ENCODE measurements around the gene POLR2J.
"Not testable (repeated sequence)": the region's sequence is repeated elsewhere in the genome, so short reads cannot be mapped to it uniquely, and the experiment has no call there.

Gene POLR2J

GRCh38 chr7:102464577-102465280, 14.0 kb downstream of the POLR2J start, which contains the start of the genes ALKBH4 and LRWD1:
ALKBH4 (minus strand) TSS chr7:102464863; CDS start chr7:102464836, 27 bp downstream.
LRWD1 (plus strand) TSS chr7:102464984; CDS start chr7:102465081, 97 bp downstream.
- peak; percentile 78 for DNase-seq

GRCh38 chr7:102463841-102464576, 14.7 kb downstream of the POLR2J start:
- DNase-seq: no peak

DNA sequence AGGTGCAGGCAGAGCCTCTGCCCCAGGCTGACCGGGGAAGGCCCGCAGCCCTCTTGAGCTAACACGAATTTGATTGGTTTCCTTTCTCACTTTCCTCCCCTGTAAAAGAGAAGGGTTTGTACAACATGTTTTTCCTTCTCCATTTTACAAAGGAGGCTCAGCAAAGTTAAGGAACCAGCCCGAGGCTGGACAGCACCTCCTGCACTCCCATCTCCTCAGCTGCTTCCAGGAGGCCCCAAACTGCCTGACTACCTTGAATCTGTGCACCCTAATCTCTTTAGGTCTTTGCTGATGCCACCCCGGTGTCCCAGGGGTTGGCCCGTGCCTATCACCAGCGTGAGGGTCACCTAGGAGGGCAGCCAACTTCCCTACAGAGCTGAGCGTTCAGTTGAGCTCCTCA, 18.3 kb downstream of the POLR2J start:
- DNase-seq: no peak

GRCh38 chr7:102459221-102459844, 19.4 kb downstream of the POLR2J start:
- DNase-seq: no peak

DNA sequence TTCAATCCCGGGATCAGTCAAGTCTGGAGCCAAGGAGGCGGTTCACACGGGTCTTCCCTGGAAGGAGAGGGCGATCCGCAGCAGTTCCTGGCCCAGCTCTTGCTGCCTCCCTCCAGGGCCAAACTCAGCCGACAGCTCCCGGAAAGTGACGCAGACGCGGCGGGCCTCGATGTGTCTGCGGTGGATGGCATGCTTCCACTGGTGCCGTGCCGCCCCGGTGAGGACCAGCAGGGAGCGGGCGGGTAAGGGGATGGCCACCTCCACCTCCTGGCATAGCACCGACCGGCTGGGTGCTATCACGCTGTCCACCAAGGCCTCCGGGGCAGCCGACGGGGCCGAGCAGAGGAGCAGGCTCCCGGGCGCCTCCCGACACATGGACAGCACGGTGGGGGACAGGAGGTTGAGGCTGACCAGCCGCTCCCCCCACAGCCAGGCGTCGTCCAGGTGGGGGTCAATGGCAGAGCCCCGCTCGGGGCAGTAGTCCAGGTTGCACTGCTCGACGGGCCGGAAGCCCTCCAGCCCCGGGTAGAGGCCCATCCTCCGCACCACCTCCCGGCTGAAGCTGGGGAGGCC, 21.3 kb downstream of the POLR2J start:
- no peak for DNase-seq

- DNase-seq: no peak
Observed at GRCh38 chr7:102456327-102456726, 22.4 kb downstream of the POLR2J start.

DNA sequence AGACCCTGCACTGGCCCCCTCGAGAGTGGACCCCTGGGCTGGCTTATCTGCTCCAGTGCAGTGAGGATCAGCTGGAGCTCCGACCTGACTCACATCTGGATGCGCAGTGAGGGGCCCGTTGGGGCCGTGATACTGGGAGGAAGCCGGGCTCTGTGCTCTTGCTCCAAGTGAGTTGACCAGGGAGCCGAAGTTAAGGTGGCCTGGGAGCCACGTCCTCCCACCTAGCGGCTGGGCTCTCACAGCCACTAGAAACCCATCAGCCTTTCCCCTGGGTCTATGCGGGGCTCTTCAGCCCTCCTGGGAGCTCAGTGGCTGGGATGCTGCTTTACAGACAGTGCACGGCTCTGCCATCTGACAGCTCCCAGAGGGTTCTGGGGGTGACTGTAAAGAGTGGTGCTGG, 23.1 kb downstream of the POLR2J start:
- DNase-seq: no peak

- not testable (repeated sequence) for DNase-seq
Observed at GRCh38 chr7:102454932-102455331, 23.8 kb downstream of the POLR2J start.

DNA sequence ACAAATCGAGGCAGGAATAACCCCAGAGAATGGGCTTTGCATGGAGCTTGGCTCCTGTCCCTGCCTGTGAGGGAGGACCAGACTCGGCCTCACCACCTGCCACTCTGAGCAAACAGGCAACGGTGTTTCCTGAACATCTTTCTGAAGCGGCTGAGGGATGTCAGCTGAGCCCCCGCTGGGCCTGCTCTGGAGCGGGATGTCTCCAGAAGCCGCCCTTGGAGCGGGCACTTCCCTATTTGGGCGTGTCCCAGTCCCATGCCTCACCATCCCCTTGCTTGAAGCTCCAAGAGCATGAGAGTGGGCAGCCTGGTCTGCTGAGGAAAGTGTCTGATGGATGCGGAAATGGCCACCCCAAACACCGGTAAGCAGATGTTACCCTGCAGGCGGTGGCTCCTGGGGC, 24.3 kb downstream of the POLR2J start:
- DNase-seq: peak; percentile 19

- peak; percentile 9 for DNase-seq
Observed at GRCh38 chr7:102453319-102453718, 25.4 kb downstream of the POLR2J start.

- no peak for DNase-seq
Observed at GRCh38 chr7:102452451-102452850, 26.3 kb downstream of the POLR2J start.

GRCh38 chr7:102451371-102452054, 27.2 kb downstream of the POLR2J start:
- DNase-seq: no peak

GRCh38 chr7:102450242-102450641, 28.5 kb downstream of the POLR2J start:
- DNase-seq: no peak

- no peak for DNase-seq
Observed at GRCh38 chr7:102449136-102449535, 29.6 kb downstream of the POLR2J start.

DNA sequence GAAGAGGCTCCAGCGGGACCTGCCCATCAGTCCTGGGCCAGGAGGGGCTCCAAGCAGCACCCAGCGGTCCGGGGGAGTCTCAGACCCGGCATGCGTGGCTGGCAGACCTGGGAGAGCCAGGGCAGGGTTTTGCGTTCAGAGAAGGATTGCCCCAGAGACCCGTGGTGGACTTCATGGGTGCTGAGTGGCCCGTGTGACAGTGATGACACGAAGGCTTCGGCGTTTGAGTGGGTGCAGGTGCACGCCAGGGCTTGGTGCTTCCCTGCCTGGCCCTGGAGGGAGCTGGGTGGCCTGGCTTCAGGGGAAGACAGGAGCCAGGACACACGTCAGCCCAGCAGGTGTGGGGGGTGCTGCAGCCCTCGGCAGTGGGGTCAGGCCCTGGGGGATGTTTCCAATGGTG, 31.4 kb downstream of the POLR2J start:
- no peak for DNase-seq

DNA sequence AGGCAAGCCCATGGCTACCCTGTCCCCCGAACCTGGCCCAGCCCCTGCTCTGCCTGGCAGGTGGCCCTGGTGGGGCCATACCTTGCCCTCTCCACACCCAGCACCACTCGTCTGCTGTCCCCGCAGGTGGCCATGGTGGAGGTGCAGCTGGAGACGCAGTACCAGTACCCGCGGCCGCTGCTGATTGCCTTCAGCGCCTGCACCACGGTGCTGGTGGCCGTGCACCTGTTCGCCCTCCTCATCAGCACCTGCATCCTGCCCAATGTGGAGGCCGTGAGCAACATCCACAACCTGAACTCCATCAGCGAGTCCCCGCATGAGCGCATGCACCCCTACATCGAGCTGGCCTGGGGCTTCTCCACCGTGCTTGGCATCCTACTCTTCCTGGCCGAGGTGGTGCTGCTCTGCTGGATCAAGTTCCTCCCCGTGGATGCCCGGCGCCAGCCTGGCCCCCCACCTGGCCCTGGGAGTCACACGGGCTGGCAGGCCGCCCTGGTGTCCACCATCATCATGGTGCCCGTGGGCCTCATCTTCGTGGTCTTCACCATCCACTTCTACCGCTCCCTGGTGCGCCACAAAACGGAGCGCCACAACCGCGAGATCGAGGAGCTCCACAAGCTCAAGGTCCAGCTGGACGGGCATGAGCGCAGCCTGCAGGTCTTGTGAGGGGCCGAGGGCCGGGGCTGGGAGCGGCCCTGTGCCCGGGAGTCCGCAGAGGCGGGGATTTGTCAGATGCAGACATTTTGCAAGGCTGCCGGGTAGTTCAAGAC, 32.1 kb downstream of the POLR2J start:
- DNase-seq: no peak

DNA sequence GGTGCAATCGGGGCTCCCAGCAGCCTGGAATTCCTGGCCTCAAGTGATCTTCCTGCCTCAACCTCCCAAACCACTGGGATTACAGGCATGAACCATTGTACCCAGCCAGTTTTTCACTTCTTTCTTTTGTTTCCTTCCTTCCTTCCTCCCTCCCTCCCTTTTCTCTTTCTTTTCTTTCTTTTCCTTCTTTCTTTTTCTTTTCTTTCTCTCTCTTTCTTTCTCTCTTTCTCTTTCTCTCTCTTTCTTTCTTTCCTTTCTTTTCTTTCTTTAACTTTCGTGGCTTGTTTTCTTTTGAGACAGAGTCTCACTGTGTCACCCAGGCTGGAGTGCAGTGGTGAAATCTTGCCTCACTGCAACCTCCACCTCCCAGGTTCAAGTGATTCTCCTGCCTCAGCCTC, 33.0 kb downstream of the POLR2J start:
- no peak for DNase-seq

GRCh38 chr7:102444961-102445673, 33.6 kb downstream of the POLR2J start:
- no peak for DNase-seq

GRCh38 chr7:102439963-102440795, 38.5 kb downstream of the POLR2J start:
- DNase-seq: peak; percentile 51

DNA sequence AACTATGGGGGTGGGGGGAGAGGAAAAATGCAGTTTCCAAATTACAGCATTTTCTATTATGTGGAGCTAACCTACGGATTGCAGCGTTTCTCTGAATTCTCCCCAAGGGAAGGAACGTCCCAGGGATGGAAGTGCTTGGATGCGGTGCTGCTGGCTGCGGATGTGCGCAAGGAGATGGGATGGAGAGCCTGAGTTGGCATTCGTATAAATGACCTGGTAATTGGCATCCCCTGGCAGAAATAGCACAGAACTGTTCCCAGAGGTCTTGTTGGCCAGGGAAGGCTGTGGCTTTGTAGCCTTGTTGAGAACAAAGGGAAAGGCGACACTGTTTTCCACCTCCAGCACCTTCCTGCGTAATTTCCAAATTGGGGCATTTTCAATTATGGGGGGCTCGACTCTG, 42.6 kb downstream of the POLR2J start:
- DNase-seq: no peak
